OCI-M2 (cell line): ENCODE data around the gene PHF19.

Source experiments
- DNase-seq: peaks from one replicate; lab custom pipeline; 2025; ENCODE audit not compliant: unreplicated experiment; lab: John Stamatoyannopoulos, UW

The PHF19 gene

GRCh38 chr9:120874226-120875194, 2.5 kb downstream of the PHF19 start:
- no peak for DNase-seq

GRCh38 chr9:120873512-120873911, 3.5 kb downstream of the PHF19 start:
- no peak for DNase-seq

- DNase-seq, result no peak
Observed at GRCh38 chr9:120872791-120873502, 4.0 kb downstream of the PHF19 start.

GRCh38 chr9:120870206-120870605, 6.8 kb downstream of the PHF19 start:
- DNase-seq, result no peak

- no peak for DNase-seq
Observed at GRCh38 chr9:120869726-120870125, 7.3 kb downstream of the PHF19 start.

GRCh38 chr9:120869360-120869687, 7.7 kb downstream of the PHF19 start:
- DNase-seq, result no peak

GRCh38 chr9:120868676-120869359, 8.2 kb downstream of the PHF19 start:
- DNase-seq, result peak; percentile 74

- DNase-seq, result no peak
Observed at GRCh38 chr9:120868339-120868675, 8.7 kb downstream of the PHF19 start.

GRCh38 chr9:120867676-120868338, 9.2 kb downstream of the PHF19 start:
- DNase-seq, result no peak

GRCh38 chr9:120866651-120867050, 10.3 kb downstream of the PHF19 start:
- DNase-seq, result no peak

- no peak for DNase-seq
Observed at GRCh38 chr9:120865809-120866208, 11.2 kb downstream of the PHF19 start.

- no peak for DNase-seq
Observed at GRCh38 chr9:120865176-120865575, 11.8 kb downstream of the PHF19 start.

GRCh38 chr9:120864719-120865118, 12.3 kb downstream of the PHF19 start:
- DNase-seq, result no peak

- no peak for DNase-seq
Observed at GRCh38 chr9:120863833-120864232, 13.2 kb downstream of the PHF19 start.

GRCh38 chr9:120862452-120862851, 14.5 kb downstream of the PHF19 start:
- DNase-seq, result no peak

- DNase-seq, result no peak
Observed at GRCh38 chr9:120861935-120862334, 15.1 kb downstream of the PHF19 start.

GRCh38 chr9:120860083-120860482, 16.9 kb downstream of the PHF19 start:
- DNase-seq, result no peak

- no peak for DNase-seq
Observed at GRCh38 chr9:120859361-120859760, 17.6 kb downstream of the PHF19 start.

GRCh38 chr9:120857902-120858301, 19.1 kb downstream of the PHF19 start:
- no peak for DNase-seq

GRCh38 chr9:120857481-120857880, 19.5 kb downstream of the PHF19 start:
- no peak for DNase-seq

GRCh38 chr9:120856700-120857099, 20.3 kb downstream of the PHF19 start:
- DNase-seq, result no peak
